Measurements from ENCODE around the gene RARRES2.

DNA sequence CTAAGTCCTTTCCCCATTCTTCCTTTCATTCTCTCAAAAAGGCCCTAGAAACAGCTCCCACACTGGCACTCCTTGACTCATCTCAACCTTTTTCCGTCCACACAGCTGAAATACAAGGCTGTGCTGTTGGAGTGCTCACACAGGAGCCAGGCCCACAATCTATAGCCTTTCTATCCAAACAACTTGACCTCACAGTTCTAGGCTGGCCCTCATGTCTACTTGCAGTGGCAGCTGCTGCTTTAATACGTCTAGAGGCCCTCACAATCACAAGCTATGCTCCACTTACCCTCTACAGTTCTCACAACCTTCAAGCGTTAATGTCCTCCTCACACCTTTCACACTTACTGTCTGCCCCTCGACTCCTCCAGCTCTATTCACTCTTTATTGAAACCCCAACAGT is 30.3 kb downstream of the RARRES2 start:
- TF ChIP-seq POLR2A (IDR thresholded peaks at IDR 0.05; ENCODE audit: borderline replicate concordance, extremely low read depth, insufficient read depth, insufficient read length): no peak
- TF ChIP-seq SP1 (IDR thresholded peaks at IDR 0.05; ENCODE audit: low read depth): no peak
- TF ChIP-seq, protein P1, sequence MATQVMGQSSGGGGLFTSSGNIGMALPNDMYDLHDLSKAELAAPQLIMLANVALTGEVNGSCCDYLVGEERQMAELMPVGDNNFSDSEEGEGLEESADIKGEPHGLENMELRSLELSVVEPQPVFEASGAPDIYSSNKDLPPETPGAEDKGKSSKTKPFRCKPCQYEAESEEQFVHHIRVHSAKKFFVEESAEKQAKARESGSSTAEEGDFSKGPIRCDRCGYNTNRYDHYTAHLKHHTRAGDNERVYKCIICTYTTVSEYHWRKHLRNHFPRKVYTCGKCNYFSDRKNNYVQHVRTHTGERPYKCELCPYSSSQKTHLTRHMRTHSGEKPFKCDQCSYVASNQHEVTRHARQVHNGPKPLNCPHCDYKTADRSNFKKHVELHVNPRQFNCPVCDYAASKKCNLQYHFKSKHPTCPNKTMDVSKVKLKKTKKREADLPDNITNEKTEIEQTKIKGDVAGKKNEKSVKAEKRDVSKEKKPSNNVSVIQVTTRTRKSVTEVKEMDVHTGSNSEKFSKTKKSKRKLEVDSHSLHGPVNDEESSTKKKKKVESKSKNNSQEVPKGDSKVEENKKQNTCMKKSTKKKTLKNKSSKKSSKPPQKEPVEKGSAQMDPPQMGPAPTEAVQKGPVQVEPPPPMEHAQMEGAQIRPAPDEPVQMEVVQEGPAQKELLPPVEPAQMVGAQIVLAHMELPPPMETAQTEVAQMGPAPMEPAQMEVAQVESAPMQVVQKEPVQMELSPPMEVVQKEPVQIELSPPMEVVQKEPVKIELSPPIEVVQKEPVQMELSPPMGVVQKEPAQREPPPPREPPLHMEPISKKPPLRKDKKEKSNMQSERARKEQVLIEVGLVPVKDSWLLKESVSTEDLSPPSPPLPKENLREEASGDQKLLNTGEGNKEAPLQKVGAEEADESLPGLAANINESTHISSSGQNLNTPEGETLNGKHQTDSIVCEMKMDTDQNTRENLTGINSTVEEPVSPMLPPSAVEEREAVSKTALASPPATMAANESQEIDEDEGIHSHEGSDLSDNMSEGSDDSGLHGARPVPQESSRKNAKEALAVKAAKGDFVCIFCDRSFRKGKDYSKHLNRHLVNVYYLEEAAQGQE (IDR thresholded peaks at IDR 0.05; ENCODE audit: low read depth): no peak
- TF ChIP-seq EZH2phosphoT487 (IDR thresholded peaks at IDR 0.05; ENCODE audit: borderline replicate concordance): no peak
- no peak for TF ChIP-seq SIN3A (IDR thresholded peaks at IDR 0.05; ENCODE audit: low read depth)
- TF ChIP-seq, protein P2, sequence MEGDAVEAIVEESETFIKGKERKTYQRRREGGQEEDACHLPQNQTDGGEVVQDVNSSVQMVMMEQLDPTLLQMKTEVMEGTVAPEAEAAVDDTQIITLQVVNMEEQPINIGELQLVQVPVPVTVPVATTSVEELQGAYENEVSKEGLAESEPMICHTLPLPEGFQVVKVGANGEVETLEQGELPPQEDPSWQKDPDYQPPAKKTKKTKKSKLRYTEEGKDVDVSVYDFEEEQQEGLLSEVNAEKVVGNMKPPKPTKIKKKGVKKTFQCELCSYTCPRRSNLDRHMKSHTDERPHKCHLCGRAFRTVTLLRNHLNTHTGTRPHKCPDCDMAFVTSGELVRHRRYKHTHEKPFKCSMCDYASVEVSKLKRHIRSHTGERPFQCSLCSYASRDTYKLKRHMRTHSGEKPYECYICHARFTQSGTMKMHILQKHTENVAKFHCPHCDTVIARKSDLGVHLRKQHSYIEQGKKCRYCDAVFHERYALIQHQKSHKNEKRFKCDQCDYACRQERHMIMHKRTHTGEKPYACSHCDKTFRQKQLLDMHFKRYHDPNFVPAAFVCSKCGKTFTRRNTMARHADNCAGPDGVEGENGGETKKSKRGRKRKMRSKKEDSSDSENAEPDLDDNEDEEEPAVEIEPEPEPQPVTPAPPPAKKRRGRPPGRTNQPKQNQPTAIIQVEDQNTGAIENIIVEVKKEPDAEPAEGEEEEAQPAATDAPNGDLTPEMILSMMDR (IDR thresholded peaks at IDR 0.05 in 2 of 3, conservative IDR thresholded peaks at IDR 0.05 in 1 of 3; ENCODE audit: borderline replicate concordance in 1 of 3, insufficient read depth in 1 of 3, low read depth in 2 of 3, low read length in 2 of 3): no peak
- no peak for TF ChIP-seq YY1 (IDR thresholded peaks at IDR 0.05; ENCODE audit: extremely low read depth, insufficient replicate concordance, low read depth, low read length)
- no peak for TF ChIP-seq RAD21 (IDR thresholded peaks at IDR 0.05; ENCODE audit: low read depth)
- no peak for TF ChIP-seq EZH2 (IDR thresholded peaks at IDR 0.05)

Data from HCT116 (cell line).